Neuronal stem cell (in vitro differentiated cells): ENCODE results near the gene PEMT.

Experiments used
- DNase-seq: peaks from one replicate; pipeline ENCODE4 v3.0.0-alpha.2; 2013; ENCODE audit warnings: low spot score
- H2AFZ ChIP-seq: one replicate; pipeline ENCODE4 v1.6.1; 2013; ENCODE audit warnings: mild to moderate bottlenecking, low read length, inconsistent platforms
- H2AK5ac ChIP-seq: 2 replicates; pipeline ENCODE4 v1.6.1; 2013; ENCODE audit warnings: low read depth, mild to moderate bottlenecking, inconsistent platforms, low read length, moderate library complexity, mixed read lengths
- H2BK120ac ChIP-seq: 2 replicates; pipeline ENCODE4 v1.6.1; 2013; ENCODE audit warnings: low read depth, mild to moderate bottlenecking, inconsistent platforms, low read length, moderate library complexity, mixed read lengths
- H2BK12ac ChIP-seq: one replicate; pipeline ENCODE4 v1.6.1; 2013; ENCODE audit warnings: low read length, inconsistent platforms
- H2BK15ac ChIP-seq: 2 replicates; pipeline ENCODE4 v1.6.1; 2013; ENCODE audit warnings: mild to moderate bottlenecking, low read length, inconsistent platforms, mixed read lengths
- H2BK5ac ChIP-seq: one replicate; pipeline ENCODE4 v1.6.1; 2013; ENCODE audit warnings: inconsistent platforms, mild to moderate bottlenecking, low read length, moderate library complexity
- H3K14ac ChIP-seq: one replicate; pipeline ENCODE4 v1.6.1; 2013; ENCODE audit warnings: low read length, inconsistent platforms
- H3K18ac ChIP-seq: 2 replicates; pipeline ENCODE4 v1.6.1; 2013; ENCODE audit warnings: low read length, inconsistent platforms
- H3K23ac ChIP-seq: 2 replicates; pipeline ENCODE4 v1.6.1; 2013; ENCODE audit warnings: low read depth, mild to moderate bottlenecking, mixed read lengths, low read length, inconsistent platforms; ENCODE audit not compliant: poor library complexity
- H3K27ac ChIP-seq: replicated peaks from 3 replicates; pipeline ENCODE4 v1.5.1; 2013; ENCODE audit warnings: low read length, inconsistent platforms
- H3K27me3 ChIP-seq, 3 experiments: 2 replicates each; pipeline ENCODE4 v1.6.1; 2013; ENCODE audit warnings: low read length in 3 of 3, mild to moderate bottlenecking in 2 of 3, inconsistent platforms in 1 of 3, low read depth in 1 of 3, mixed read lengths in 1 of 3, moderate library complexity in 1 of 3; ENCODE audit not compliant: control insufficient read depth in 3 of 3, insufficient read depth in 3 of 3
- H3K36me3 ChIP-seq, 2 donors: replicated peaks in 1 of 2; 2 replicates each; pipeline ENCODE4 v1.6.1; 2013; ENCODE audit warnings: low read length in 2 of 2; ENCODE audit not compliant: control insufficient read depth in 2 of 2, insufficient read depth in 2 of 2
- H3K4ac ChIP-seq: 2 replicates; pipeline ENCODE4 v1.6.1; 2013; ENCODE audit warnings: inconsistent platforms, mild to moderate bottlenecking, low read length, moderate library complexity
- H3K4me1 ChIP-seq, 2 donors: 1 replicate in 1 of 2; 2 replicates in 1 of 2; pipeline ENCODE4 v1.6.1; 2013; ENCODE audit warnings: low read length in 2 of 2, low read depth in 1 of 2; ENCODE audit not compliant: control insufficient read depth in 2 of 2, insufficient read depth in 1 of 2
- H3K4me2 ChIP-seq: one replicate; pipeline ENCODE4 v1.6.1; 2013; ENCODE audit warnings: mild to moderate bottlenecking, low read length, inconsistent platforms; ENCODE audit not compliant: insufficient read depth, poor library complexity, severe bottlenecking
- H3K4me3 ChIP-seq, 2 donors: 2 replicates each; pipeline ENCODE4 v1.5.1; 2013; ENCODE audit warnings: low read length in 2 of 2, mild to moderate bottlenecking in 2 of 2, inconsistent platforms in 1 of 2, moderate library complexity in 1 of 2
- H3K79me1 ChIP-seq: one replicate; pipeline ENCODE4 v1.6.1; 2013; ENCODE audit warnings: low read depth, mild to moderate bottlenecking, inconsistent platforms, low read length, moderate library complexity
- H3K9ac ChIP-seq: one replicate; pipeline ENCODE4 v1.6.1; 2013; ENCODE audit warnings: mild to moderate bottlenecking, low read depth, low read length, inconsistent platforms; ENCODE audit not compliant: poor library complexity
- H3K9me3 ChIP-seq, 2 donors: replicated peaks in 1 of 2; 2 replicates each; pipeline versions ENCODE3 to v1.6.1; 2013; ENCODE audit warnings: low read length in 2 of 2, mild to moderate bottlenecking in 2 of 2, inconsistent platforms in 1 of 2, low read depth in 1 of 2, mixed read lengths in 1 of 2, moderate library complexity in 1 of 2; ENCODE audit not compliant: control insufficient read depth in 2 of 2, insufficient read depth in 1 of 2
- H4K8ac ChIP-seq: one replicate; pipeline ENCODE4 v1.6.1; 2013; ENCODE audit warnings: low read depth, mild to moderate bottlenecking, inconsistent platforms, low read length, moderate library complexity
- H4K91ac ChIP-seq: one replicate; pipeline ENCODE4 v1.6.1; 2013; ENCODE audit warnings: low read length, low read depth, mild to moderate bottlenecking, inconsistent platforms; ENCODE audit not compliant: poor library complexity
- WGBS, 2 donors: extraction: QIAGEN DNeasy Blood & Tissue Kit; methylation state at CpG; one replicate each; pipeline ENCODE4 v1.1.7; 2013; ENCODE audit warnings: missing lambda C conversion rate in 2 of 2, mixed read lengths in 1 of 2; ENCODE audit not compliant: insufficient read length in 2 of 2, insufficient replicate concordance in 1 of 2; ENCODE audit errors: extremely low coverage in 2 of 2; 5-methylcytosine and 5-hydroxymethylcytosine counted together

Gene PEMT

DNA sequence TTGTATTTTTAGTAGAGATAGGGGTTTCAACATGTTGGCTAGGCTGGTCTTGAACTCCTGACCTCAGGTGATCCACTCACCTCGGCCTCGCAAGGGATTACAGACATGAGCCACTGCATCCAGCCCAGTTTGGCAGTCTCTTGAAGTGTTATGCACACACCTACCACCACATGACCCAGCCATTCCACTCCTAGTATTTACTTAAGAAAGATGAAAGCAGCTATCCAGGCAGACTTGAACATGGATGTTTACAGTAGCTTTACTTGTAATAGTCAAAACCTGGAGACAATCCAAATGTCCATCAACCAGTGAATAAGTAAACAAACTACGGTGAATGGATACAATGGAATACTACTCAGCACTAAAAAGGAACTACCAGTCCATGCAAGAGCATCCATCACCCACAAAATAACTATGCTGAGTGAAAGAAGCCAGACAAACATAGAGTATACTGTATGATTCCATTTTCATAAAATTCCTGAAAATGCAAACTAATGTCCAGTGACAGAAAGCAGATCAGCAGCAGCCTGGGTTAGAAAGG, 57.5 kb downstream of the PEMT start:
- no peak overlapping the region for H4K8ac ChIP-seq
- no peak overlapping the region for H2BK5ac ChIP-seq
- no peak overlapping the region for H3K27ac ChIP-seq
- H4K91ac ChIP-seq, result no peak overlapping the region
- H3K4me3 ChIP-seq, result no peak overlapping the region
- H2AK5ac ChIP-seq, result no peak overlapping the region
- no peaks in the 10 kb centered on the region for H3K27me3 ChIP-seq
- no peak overlapping the region for H2BK120ac ChIP-seq
- no peak overlapping the region for H2BK15ac ChIP-seq
- no peak overlapping the region for H3K18ac ChIP-seq
- no peak overlapping the region for H3K9ac ChIP-seq
- H3K79me1 ChIP-seq, result no peaks in the 10 kb centered on the region
- no peaks in the 10 kb centered on the region for H3K4me1 ChIP-seq
- H2AFZ ChIP-seq, result no peak overlapping the region
- H3K36me3 ChIP-seq, result no peaks in the 10 kb centered on the region
- H2BK12ac ChIP-seq, result no peak overlapping the region
- WGBS, 2 donors, result no CpG with 5 or more reads among the region's 3 CpGs
- H3K9me3 ChIP-seq, result peaks cover 0 to 4% of the 10 kb centered on the region in 2 donors
- no peak for DNase-seq
- H3K14ac ChIP-seq, result no peak overlapping the region
- no peak overlapping the region for H3K4me2 ChIP-seq
- no peak overlapping the region for H3K23ac ChIP-seq
- H3K4ac ChIP-seq, result no peak overlapping the region

DNA sequence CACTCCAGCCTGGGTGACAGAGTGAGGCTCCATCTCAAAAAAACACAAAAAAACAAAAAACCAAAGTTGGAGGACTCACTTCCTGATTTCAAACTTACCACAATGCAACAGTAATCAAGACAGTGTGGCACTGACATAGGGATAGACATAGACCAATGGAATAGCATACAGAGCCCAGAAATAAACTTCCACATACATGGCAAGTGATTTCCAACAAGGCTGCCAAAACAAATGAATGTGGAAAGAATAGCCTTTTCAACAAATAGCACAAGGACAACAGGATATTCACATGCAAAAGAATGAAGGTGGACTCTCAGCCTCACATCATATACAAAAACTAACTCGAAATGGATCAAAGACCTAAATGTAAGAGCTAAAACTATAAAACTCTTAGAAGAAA, 58.5 kb downstream of the PEMT start:
- H3K4me3 ChIP-seq, result no peak overlapping the region
- no peak overlapping the region for H2AK5ac ChIP-seq
- WGBS, 2 donors, result no CpG with 5 or more reads among the region's 1 CpG
- H4K91ac ChIP-seq, result no peak overlapping the region
- no peaks in the 10 kb centered on the region for H3K27me3 ChIP-seq
- no peak overlapping the region for H2AFZ ChIP-seq
- no peak overlapping the region for H3K9ac ChIP-seq
- H3K36me3 ChIP-seq, result no peaks in the 10 kb centered on the region
- H4K8ac ChIP-seq, result no peak overlapping the region
- no peak for DNase-seq
- H3K27ac ChIP-seq, result no peak overlapping the region
- no peak overlapping the region for H2BK12ac ChIP-seq
- H3K23ac ChIP-seq, result no peak overlapping the region
- no peak overlapping the region for H3K4me2 ChIP-seq
- no peak overlapping the region for H3K18ac ChIP-seq
- H2BK120ac ChIP-seq, result no peak overlapping the region
- H3K9me3 ChIP-seq, result peaks cover 0 to 4% of the 10 kb centered on the region in 2 donors
- H2BK15ac ChIP-seq, result no peak overlapping the region
- H2BK5ac ChIP-seq, result no peak overlapping the region
- H3K4me1 ChIP-seq, result no peaks in the 10 kb centered on the region
- no peaks in the 10 kb centered on the region for H3K79me1 ChIP-seq
- H3K14ac ChIP-seq, result no peak overlapping the region
- no peak overlapping the region for H3K4ac ChIP-seq

DNA sequence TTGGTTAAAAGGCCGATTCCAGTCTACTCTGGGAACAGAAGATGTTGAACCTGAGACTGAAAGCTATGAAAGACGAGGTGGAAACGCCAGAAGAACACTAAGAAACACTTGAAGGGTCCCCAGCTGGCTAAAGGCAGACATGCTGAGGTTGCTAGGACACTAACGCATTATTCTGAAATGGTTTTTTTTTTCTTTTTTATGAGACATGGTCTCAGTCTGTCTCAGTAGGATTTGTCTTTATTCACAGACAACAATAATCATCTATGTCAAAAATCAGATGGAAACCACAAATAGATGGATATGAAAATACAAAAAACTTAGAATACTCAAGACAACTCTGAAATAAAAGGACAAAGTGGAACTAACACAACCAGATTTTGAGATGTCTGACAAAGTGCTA, 60.4 kb downstream of the PEMT start:
- Histone ChIP-seq H3K36me3 (no peaks in the 10 kb centered on the region), H3K9me3 (peaks cover 0 to 4% of the 10 kb centered on the region in 2 donors), H3K4me1 (no peaks in the 10 kb centered on the region), H3K27ac (no peak overlapping the region), H2AK5ac (no peak overlapping the region), H3K23ac (no peak overlapping the region), H3K4ac (no peak overlapping the region), H3K9ac (no peak overlapping the region), H2AFZ (no peak overlapping the region), H2BK5ac (no peak overlapping the region), H3K4me2 (no peak overlapping the region), H2BK15ac (no peak overlapping the region), H4K8ac (no peak overlapping the region), H3K18ac (no peak overlapping the region), H3K79me1 (no peaks in the 10 kb centered on the region), H3K14ac (no peak overlapping the region), H4K91ac (no peak overlapping the region), H3K4me3 (no peak overlapping the region), H2BK120ac (no peak overlapping the region), H2BK12ac (no peak overlapping the region), H3K27me3 (no peaks in the 10 kb centered on the region)
- no peak for DNase-seq
- no CpG with 5 or more reads among the region's 4 CpGs for WGBS, 2 donors

DNA sequence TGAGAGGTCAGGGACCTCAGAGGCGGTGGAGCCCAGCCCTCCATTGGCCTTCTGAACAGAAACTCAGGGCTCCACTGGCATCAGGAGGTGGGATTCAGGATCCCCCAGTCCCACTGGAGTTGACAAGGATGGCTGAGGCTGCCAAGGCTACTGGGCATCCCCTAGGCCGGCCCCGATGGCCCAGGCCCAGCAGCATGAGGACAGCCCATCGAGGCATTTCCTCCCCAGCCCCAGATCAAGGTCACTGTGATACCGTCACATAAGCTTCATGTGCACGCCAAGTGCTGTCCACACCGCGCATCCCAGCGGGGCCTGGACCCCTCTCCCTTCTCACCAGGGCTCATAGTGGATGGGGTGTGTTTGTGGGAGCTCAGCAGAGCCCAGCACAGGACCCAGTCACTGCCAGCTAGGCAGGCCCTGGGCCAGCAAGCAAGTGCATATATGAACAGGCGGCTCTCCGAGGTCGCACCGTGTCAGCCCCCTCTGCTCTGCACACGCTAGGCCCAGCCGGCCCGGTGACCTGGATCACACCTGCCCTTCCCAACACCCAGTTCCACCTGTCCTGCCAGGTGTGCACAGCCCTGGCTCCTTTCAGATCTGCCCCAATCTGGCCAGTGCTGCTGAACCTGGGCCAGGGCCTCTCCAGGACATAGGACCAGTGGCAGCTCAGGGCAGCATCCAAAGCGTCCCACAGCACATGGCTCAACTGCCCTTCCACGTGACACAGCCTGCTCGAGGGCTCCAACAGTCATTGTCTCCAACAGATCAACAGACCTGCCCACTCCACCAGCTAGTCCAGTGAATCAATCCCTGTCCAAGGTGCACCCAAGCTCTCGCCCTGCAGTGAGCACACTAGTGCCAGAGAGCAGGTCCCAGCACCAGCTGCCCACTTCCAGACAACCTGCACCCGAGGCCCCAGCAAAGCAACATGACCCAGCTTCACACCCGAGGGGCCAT, 62.5 kb downstream of the PEMT start:
- Histone ChIP-seq H3K27me3 (no peaks in the 10 kb centered on the region), H3K18ac (peak overlapping the region; percentile 51), H2BK5ac (no peak overlapping the region), H3K79me1 (peaks cover 3% of the 10 kb centered on the region), H3K36me3 (no peaks in the 10 kb centered on the region), H3K4ac (peak overlapping the region; percentile 90), H2AK5ac (peak overlapping the region; percentile 68), H3K4me3 (peak overlapping the region in 1 of 2 donors; percentile 4), H2BK12ac (peak overlapping the region; percentile 92), H3K14ac (peak overlapping the region; percentile 85), H3K4me1 (no peaks in the 10 kb centered on the region), H4K91ac (no peak overlapping the region), H2AFZ (no peak overlapping the region), H3K27ac (no peak overlapping the region), H2BK120ac (no peak overlapping the region), H3K9me3 (peaks cover 1 to 9% of the 10 kb centered on the region in 2 donors), H3K4me2 (no peak overlapping the region), H2BK15ac (peak overlapping the region; percentile 5), H4K8ac (peak overlapping the region; percentile 30), H3K9ac (peak overlapping the region; percentile 30), H3K23ac (peak overlapping the region; percentile 55)
- no CpG with 5 or more reads among the region's 22 CpGs for whole genome bisulfite sequencing, 2 donors
- DNase-seq, result no peak
